ENCODE results near the gene ACTA2. TPM values are rescaled to one million over a fixed set of nuclear protein-coding genes. Genes with fewer than 3 reads are reported as not detected.
A peak's percentile ranks its signal among the peaks of the same experiment; 100 is the strongest.

Gene ACTA2
- total RNA-seq, 1 donor from 2014 or later = 4.1 TPM

DNA sequence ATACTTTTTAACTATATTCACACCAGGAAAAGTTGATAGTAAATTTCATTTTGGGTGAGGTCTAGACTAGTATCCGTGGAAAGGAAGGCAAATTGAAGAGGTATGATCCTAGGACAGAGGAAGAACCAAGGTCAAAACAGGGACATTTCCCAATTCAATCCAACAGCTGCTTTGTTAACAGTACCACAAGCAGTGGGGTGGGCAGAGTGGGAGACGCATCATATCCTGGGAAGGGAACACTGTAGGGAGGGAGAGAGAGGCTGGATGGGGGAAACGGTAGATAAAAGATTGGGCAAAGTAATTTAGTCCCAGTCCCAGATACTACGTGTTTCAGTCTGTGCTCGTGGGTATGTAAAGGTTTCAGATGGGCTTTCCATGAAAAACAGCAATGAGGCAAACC, 28.9 kb upstream of the ACTA2 start:
- DNase-seq (ENCODE audit: low read depth in 2 of 2) = no peak

DNA sequence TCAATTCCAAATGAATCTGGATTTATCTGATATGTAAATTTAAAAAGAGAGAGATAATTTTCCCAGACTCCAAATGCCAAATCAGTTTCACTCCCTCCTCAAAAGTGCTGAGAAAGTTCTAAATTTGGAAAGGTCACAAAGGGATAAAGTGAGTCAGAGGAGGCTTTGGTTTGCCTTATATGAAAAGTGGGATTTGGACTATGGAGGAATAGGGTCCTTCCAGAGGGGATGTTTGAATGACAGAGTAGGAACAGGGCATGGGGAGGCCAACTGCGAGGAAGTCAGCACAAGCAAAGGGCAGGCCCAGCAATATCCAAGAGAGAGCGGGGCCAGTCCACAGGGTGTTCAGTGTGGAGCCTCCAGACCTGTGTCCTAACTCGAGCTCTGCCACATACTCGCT, 28.2 kb upstream of the ACTA2 start:
- DNase-seq (ENCODE audit: low read depth in 2 of 2) = no peak

DNA sequence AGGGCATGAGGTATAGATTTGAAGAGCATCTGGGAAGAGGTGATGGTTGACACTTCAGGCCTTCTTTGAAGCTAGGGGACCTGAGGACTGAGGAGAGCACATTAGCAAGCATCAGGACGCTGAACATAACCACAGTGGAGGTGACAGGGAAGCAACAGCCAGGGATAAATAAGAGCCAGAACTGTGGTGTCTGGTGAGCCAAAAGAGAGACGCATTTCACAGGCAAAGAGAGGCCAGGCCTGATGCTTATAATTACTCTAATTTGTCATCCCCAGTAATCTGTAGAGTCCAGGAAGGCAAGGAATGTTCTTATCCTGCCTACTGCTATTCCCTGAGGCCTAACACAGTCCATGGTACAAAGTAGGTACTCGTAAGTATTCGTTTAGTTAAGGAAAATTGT, 27.7 kb upstream of the ACTA2 start:
- DNase-seq (ENCODE audit: low read depth in 2 of 2) = no peak

DNA sequence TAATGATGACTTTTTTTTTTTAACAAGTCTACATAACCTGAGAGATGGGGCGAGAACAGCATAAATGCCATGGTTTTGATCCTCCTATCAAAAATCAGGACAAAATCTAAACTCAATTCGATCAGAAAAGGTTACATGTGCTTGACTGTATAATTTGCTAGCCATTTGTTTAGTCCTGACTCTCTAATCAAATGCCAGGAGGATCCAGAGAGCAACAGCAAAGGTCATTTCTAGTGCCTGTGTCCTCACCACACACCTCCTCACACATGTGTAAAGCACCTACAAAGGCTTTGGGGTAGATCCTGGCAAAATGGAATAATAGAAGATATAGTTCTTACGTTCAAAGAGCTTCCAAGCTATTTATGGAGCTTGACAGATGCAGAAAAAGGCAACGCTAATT, 27.0 kb upstream of the ACTA2 start:
- no peak for DNase-seq (ENCODE audit: low read depth in 2 of 2)

DNA sequence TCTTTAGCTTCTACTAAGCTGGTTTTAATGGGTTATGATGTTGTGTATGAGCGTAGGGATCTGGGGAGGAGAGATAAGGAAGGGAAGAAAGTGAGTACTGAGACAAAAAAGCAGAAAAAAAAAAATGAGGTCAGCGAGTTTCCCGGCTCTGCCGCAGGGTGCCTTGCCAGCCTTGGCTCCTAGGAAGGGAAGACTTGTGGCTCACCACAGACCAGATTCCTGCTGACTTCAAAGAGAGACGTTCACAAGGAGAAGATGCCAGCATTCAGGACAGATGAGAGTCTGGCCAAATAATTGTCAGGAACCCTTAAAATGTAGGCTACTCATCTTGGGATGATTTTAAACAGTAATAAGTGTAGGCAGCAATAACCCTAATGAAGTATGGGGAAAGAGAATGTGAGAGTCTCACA, 26.6 kb upstream of the ACTA2 start:
- DNase-seq (ENCODE audit: low read depth in 2 of 2) = no peak

DNA sequence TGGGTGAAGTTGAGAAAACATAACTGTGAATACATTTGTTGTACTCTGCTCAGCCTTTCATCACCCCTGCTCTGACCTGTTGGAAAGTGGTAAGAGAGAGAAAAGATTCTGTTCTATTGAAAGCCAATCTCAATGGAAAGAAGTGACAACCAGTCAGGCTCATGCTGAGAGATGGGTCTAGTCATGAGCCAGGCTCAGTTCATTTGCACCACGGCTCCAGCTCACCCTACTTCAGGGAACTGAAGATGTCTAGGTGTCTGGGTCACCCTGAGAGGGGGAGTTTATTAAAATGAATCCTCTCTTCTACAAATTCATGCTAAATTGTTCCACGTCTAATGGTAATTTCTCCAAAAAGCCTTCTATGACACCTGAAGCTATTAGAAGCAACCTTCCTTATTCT, 25.9 kb upstream of the ACTA2 start:
- DNase-seq (ENCODE audit: low read depth in 2 of 2) = no peak

DNA sequence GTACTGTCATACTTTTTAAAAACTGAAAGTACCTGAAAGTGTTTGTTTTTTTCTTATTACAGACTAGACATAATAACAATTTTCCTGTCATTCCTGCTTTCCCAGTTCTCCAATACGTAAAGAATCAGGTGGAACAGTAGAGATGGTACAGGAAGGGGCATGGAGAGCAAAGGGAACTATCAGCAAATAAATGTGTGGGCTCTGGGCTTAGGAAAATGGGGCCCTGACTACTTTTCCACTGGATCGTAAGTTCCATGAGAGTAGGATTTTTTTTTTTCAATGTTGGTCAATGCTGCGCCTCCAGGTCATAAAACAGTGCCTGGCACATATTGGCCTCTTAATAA, 22.8 kb upstream of the ACTA2 start:
- DNase-seq (ENCODE audit: low read depth in 2 of 2) = peak in 1 of 2 donors; percentile 7

DNA sequence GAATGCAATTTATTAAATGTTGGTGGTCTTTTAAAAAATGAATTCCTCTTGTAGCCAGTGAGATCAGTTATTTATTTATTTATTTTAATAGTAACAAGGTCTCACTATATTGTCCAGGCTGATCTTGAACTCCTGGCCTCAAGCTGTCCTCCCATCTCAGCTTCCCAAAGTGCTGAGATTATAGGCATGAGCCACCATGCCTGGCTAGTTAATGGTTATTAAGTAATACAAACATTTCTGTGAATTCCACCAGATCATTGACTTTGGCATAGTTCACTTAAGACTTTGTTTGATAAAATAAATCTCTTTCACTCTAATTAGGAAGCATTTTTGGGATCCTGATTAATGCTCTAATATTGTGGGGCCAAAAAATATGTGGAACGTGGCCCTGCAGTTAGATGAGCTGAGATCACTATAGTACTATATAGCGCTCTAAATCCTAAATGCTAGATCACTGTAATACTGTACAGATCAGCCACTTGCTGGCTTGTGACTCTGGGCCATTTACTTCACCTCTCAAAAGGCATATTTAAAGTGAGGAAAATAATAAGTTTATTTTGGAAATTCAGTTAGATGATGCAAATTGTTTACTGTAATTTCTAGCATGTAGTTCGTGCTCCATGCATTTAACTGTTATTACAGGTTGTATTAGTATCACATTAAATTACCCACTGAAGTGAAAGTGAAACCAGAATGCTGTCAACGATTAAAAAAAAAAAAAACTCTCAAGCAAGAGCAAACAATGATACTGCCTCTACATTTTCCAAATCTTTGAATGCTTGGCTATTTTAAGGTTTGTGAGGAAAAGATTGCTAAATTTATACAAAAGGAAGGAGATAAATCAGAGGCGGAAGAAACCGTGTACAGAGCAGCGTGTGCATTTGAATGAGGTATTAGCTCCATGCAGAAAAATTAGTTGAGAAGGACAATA, 22.1 kb upstream of the ACTA2 start:
- DNase-seq (ENCODE audit: low read depth in 2 of 2) = peak; percentile 25

DNA sequence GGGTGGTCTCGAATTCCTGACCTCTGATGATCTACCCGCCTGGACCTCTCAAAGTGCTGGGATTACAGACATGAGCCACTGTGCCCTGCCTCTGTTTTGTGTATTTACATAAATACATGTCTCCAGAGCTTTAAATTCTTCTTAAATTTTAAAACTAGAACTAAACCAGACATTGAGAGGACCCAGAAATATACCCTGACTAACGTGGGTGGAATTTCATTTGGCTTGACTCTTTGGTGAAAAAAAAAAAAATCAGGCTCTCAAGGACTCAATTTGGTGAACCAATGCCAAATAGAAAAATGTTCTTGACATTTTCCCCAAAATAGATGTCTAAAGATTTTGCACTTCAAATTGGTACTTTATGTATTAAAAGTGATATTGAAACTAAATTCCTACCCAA, 21.4 kb upstream of the ACTA2 start:
- no peak for DNase-seq (ENCODE audit: low read depth in 2 of 2)

DNA sequence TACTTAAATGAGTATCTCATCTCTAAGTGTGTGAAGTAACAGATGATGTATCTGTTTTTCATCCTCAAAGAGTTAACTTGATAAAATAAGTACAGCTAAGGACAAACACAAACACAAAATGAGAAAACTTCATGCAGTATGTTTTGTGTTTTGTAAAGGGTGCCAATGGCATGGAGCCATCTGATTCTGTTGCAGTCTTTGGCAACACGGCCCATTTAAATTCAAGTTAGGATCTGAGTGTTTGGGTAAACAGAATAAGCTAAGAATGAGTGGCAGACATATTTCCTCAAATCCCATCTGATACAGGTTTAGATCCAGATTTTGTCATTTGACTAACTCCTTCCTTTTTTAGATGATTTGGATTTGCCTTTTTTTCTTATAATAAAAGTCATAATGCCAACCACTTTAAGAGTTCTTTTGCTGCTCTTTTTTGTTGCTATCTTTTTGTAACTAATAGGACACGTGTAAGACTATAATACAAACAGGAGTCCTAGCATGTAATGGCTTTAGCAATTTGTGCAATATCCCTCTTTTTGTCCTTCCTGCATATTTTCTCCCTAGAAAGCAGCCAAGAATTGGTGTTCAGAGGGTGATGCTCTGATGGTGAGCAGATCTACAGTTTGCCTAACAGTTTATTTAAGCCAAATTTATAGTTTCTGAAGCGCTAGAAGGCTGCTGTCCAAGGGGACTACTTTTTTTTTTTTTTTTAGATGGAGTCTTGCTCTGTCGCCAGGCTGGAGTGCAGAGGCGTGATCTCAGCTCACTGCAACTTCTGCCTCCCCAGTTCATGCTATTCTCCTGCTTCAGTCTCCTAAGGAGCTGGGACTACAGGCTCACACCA, 18.9 kb upstream of the ACTA2 start:
- no peak for DNase-seq (ENCODE audit: low read depth in 2 of 2)

DNA sequence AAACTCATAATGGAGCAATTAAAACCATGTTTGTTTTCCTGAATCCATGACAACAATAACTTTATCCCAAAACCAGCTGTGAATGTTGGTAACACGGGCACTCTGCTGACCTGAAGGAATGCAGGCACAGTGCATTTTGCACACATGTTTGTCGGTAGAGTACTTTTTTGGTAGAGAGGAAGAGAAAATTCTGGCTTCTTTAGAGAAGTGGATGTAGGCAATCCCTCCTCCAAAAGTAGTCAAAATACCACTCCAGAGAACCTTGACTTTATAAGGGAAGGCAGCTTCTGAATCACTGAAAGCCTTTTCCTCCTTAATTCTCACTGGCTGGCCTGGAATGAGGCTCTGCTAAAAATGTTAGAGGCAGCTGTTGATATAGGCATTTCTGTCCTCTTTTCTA, 15.8 kb upstream of the ACTA2 start:
- no peak for DNase-seq (ENCODE audit: low read depth in 2 of 2)

DNA sequence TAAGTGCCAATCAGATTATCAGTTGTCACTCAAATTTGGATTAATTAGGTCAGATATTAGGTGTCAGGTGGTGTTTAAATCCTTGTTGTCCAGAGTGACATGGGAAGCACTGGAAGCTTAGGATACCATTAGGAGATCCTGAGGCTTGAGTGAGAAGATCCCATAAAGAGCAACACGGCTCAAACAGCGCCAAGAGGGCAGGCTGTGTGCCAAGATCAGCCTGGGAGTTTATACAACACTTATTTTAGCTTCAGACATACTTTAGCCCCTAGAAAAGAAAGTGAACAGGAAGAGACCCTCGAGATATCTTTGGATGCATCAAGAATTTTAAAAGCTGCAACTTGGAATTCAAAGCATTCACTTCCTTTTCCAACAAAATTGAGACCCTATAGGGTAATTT, 14.2 kb upstream of the ACTA2 start:
- no peak for DNase-seq (ENCODE audit: low read depth in 2 of 2)

DNA sequence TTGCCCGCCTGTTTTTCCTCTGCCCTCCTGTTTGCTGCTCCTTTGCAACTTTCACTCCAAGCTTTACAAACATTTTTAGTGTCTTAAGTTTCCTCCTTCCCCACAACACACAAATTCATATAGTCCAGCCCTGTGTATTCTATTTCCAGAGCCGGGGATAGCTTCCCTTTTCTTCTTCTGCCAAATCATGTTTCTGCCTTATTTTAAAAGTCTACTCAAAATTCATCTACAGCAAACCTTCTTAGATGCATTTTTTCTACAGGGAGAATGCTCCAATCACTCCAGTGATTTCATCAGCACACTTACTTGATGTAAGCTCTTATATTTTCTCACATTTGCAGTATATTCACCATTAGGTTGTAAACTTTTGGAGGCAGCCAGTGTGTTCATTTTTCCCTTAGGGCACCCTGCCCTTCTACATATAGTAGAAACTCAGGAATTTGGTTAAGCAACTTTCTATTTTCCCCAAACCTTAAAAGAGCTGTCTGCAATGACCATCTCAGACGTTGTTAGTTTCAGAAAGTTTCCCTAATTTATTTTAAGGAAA, 12.4 kb upstream of the ACTA2 start:
- DNase-seq (ENCODE audit: low read depth in 2 of 2) = no peak

DNA sequence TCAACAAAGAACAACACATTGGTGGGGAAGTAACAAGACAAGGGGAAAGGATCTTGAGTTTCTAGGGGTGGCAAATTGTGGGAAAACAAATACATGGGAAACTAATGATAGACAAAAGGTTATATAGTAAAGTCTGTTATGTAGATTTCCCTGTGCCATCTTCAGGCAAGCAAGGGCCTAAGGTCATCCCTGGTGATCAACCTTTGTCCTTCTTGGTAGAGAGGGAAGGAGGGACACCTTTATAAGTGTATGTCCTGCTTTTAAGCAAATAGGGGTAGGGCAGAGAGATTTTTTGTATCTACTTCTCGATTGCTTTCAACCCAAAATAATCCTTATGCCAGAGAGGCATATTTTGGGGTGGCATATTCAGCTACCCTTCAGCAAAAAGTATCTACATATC, 11.8 kb upstream of the ACTA2 start:
- DNase-seq (ENCODE audit: low read depth in 2 of 2) = no peak

DNA sequence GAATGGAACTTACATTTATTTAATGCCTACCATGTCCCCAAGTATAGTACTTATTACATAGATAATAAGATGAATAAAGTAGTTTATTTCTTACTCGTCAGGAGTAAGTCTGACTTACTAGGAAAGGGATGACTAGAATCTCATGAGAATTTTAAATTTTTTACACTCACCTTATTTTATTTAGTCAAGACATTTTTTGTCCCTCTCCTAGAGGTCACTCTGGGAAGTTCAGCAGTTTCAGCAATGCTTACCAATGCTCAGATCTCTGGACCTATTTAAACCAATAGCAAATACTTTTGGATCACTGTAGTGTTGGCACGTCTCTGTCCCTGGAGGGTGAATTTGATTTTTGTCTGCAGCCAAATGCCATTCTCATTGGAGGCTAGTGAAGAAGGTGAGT, 10.7 kb upstream of the ACTA2 start:
- no peak for DNase-seq (ENCODE audit: low read depth in 2 of 2)

DNA sequence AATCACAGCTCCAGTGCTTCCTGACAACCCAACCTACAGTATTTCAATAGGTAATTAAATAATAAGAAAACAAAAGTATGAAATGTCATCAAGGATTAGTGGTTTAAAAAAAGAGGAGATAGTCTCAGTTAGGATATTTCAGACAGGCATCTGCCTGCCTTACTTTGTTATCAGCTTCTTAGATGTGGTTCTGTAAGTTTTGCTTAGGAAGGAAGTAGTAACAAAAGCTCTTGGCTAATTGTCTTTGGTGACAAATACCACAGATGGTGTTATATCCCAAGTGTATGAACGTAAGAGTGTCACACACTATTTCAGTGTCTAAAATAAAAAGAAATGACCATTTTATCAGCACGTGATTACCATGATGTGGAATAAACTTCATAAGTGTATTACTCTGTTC, 9.8 kb upstream of the ACTA2 start:
- no peak for DNase-seq (ENCODE audit: low read depth in 2 of 2)

DNA sequence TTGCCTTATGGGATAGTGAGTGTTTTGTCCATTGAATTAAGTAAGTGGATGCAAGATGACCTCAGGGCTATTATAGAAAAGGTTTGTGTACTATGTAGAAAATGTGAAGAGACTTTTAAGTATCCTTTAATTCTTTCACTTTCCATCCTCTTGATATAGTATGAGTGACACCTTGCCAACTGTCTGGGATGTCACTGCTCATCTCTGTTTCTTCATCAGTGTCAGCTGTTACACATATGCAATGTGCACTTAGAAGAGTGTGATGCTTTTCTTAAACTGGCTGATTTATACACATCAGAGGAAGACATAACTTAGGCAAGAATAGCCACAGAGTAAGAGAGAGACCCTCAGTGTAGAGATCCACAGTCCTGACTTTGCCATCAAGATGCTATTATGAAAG, 8.7 kb upstream of the ACTA2 start:
- DNase-seq (ENCODE audit: low read depth in 2 of 2) = no peak

DNA sequence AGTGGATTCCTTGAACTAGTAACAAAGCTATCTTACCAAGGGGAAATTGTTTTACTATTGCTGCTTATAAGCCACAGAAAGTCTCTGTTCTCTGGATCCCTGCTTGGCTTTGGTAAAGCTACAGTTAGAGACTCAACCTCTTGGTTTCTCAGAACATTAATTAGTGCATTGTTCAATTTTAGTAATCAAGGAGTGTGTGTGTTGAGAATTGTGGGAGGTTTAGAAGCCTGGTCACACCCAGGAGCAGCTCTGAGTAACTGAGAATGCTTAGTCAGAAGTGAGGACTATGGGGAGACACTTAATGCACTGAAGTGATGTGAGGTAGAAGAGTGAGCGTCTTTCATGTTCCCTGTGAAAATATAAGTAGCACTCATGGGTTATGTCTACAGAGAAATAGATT, 8.2 kb upstream of the ACTA2 start:
- no peak for DNase-seq (ENCODE audit: low read depth in 2 of 2)

DNA sequence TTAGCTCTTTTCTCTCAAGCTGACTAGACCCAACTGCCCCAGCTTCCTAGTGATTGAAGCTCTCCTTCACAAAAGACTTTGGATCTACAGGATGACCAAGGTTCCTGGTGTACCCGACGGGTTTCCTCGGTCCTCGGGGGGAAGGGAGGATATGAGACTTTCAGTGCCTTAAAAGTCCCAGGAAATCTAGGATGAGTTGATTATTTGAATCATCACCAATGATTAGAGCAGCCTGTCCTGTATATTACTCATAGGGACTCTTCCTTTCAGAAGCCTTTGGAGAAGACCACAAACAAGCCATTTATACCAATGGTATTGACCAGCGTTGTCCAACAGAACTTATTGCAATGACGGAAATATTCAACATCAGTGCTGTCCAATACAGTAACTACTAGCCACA, 6.1 kb upstream of the ACTA2 start:
- DNase-seq (ENCODE audit: low read depth in 2 of 2) = no peak

DNA sequence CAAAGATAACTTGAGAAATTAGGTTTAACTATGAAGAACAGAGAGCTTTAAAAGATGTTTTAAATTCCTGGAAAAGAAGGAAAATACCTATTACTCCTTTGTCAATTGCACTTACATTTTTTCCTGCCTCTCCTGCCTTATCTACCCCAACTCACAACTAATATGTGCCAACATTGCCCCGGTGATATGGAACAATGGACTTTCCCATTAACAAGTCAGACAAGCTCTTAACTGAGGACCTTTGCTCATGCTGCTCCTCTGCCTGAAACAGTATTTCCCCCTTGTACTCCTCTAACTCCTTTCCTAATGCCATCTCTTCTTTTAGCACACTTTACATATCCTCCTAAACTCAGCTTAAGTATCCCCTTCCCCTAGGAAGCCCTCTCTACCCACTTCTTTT, 4.8 kb upstream of the ACTA2 start:
- DNase-seq (ENCODE audit: low read depth in 2 of 2) = no peak

DNA sequence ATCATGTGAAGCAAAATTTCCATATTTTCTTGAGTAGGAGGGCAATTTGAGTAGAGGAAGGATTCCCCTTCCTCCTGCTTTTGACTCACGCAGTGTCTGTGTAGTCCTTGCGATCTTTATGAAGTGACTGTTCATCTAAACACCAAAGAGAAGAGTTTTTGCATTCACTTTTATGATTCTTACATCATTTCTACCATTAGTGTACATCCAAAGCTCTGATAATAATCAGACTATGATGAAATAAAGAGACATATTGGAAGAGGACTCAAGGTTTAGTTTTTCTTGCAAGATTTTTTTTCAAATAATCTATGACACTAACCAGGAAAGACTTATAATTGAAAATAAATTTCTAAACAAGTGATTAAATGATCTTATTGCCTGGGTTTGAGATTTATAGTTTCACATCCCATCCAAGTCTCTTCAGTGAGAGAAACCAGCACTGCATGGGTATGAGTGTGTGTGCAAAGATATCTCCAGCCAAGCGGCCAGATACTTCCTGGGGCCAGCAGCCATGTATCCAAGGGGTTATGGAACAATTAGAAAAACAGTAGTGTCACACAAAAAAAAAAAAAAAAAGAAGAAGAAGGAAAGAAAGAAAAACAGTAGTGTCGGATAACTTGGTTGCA, 2.0 kb upstream of the ACTA2 start:
- no peak for DNase-seq (ENCODE audit: low read depth in 2 of 2)

DNA sequence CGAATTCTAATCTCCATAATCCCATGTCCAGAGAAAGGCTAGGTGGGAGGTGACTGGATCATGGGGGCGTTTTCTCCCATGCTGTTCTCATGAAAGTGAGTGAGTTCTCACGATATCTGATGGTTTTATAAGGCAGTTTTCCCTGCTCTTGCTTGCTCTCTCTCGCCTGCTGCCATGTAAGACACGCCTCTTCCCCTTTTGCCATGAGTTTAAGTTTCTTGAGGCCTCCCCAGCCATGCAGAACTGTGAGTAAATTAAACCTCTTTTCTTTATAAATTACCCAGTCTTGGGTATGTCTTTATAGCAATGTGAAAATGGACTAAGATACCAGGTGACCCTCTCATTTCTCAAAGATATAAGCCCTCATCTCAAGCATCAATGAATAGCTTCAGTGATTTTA, 1.1 kb upstream of the ACTA2 start:
- DNase-seq (ENCODE audit: low read depth in 2 of 2) = no peak

Measured in dermis microvascular lymphatic vessel endothelial cell (primary cell).